Upper lobe of left lung (tissue), 4 donors: ENCODE measurements around the gene KCNIP1.

Source experiments
- EP300 ChIP-seq, 4 donors: sonication (generic); formaldehyde crosslinking; IDR thresholded peaks; one replicate each; pipeline ENCODE4 v1.5.1; 2017; ENCODE audit warnings: antibody characterized with exemption in 4 of 4, control low read depth in 2 of 4
- POLR2A ChIP-seq, 4 donors: fragments of 450-650 bp; IDR thresholded peaks; one replicate each; pipeline ENCODE4 v1.5.1; 2016 to 2017; ENCODE audit warnings: antibody characterized with exemption in 4 of 4, mild to moderate bottlenecking in 2 of 4
- TF ChIP-seq, protein P1 (sequence below), 6 experiments: fragments of 450-650 bp in 4 of 6; fragments of 200-600 bp in 2 of 6; sonication (generic) in 2 of 6; IDR thresholded peaks; one replicate each; pipeline ENCODE4 v1.5.1; 2016 to 2019; ENCODE audit warnings: antibody characterized with exemption in 6 of 6

DNA sequence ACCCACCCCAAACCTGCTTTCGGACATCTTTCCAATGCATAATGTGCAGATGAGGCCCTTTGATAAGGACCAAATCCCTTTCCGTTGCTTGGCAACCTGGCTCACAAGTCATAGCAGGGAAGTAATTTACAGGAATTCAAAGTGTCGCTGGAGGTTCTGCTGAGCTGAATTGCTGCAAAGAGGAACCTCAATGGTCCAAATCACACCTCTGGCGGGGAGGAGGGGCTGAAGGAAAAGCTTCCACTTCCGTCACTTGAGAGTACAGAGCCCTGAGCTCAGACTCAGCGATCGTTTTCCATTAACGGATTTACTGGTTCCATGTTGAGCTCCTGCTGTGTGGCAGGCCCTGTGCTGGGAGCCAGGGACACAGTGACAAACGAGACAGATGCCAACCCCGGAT, 99.3 kb downstream of the KCNIP1 start:
- no peak for TF ChIP-seq POLR2A (IDR thresholded peaks at IDR 0.05)
- no peak for TF ChIP-seq EP300 (IDR thresholded peaks at IDR 0.05)
- TF ChIP-seq, protein P1, sequence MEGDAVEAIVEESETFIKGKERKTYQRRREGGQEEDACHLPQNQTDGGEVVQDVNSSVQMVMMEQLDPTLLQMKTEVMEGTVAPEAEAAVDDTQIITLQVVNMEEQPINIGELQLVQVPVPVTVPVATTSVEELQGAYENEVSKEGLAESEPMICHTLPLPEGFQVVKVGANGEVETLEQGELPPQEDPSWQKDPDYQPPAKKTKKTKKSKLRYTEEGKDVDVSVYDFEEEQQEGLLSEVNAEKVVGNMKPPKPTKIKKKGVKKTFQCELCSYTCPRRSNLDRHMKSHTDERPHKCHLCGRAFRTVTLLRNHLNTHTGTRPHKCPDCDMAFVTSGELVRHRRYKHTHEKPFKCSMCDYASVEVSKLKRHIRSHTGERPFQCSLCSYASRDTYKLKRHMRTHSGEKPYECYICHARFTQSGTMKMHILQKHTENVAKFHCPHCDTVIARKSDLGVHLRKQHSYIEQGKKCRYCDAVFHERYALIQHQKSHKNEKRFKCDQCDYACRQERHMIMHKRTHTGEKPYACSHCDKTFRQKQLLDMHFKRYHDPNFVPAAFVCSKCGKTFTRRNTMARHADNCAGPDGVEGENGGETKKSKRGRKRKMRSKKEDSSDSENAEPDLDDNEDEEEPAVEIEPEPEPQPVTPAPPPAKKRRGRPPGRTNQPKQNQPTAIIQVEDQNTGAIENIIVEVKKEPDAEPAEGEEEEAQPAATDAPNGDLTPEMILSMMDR (IDR thresholded peaks at IDR 0.05), result no peak
